KBM-7 (cell line): ENCODE data around the gene EXOC3L2.

ENCODE experiments used
- DNase-seq: peaks from one replicate; pipeline ENCODE4 v3.0.0-alpha.2; 2015
- in situ Hi-C: fragments of 300-500 bp; cut with MboI; formaldehyde crosslinking; loops from 2 replicates; pipeline ENCODE4 v1.14.3; 2020; ENCODE audit warnings: low sequenced_read_pairs, low pct_unique_long_range_greater_than_20kb, mixed read lengths

Gene EXOC3L2

GRCh38 chr19:45169602-45170001 is 75.6 kb downstream of the EXOC3L2 start:
- no peak for DNase-seq
- in situ Hi-C loops = no loop called here

GRCh38 chr19:45168767-45169351 is 76.3 kb downstream of the EXOC3L2 start:
- DNase-seq = no peak
- in situ Hi-C loops = no loop called here

GRCh38 chr19:45166723-45167252 is 78.4 kb downstream of the EXOC3L2 start:
- in situ Hi-C loops = no loop called here
- DNase-seq = no peak

- in situ Hi-C loops = no loop called here
- peak; percentile 90 for DNase-seq
Observed at GRCh38 chr19:45164577-45165335, 80.5 kb downstream of the EXOC3L2 start.

- in situ Hi-C loops = no loop called here
- DNase-seq = no peak
Observed at GRCh38 chr19:45163751-45164460, 81.3 kb downstream of the EXOC3L2 start.

GRCh38 chr19:45163156-45163555 is 82.1 kb downstream of the EXOC3L2 start:
- no peak for DNase-seq
- in situ Hi-C loops = no loop called here

- no peak for DNase-seq
- in situ Hi-C loops = no loop called here
Observed at GRCh38 chr19:45162608-45163143, 82.5 kb downstream of the EXOC3L2 start.
